GM19025 (cell line): ENCODE data around the gene FAM200B.

Source experiments
- ATAC-seq: cut with Tn5 transposase; IDR thresholded peaks from one replicate; pipeline ENCODE4 v1.9.1; 2021; ENCODE audit warnings: mild to moderate bottlenecking, low read depth, moderate library complexity; ENCODE audit not compliant: unreplicated experiment

Gene FAM200B

DNA sequence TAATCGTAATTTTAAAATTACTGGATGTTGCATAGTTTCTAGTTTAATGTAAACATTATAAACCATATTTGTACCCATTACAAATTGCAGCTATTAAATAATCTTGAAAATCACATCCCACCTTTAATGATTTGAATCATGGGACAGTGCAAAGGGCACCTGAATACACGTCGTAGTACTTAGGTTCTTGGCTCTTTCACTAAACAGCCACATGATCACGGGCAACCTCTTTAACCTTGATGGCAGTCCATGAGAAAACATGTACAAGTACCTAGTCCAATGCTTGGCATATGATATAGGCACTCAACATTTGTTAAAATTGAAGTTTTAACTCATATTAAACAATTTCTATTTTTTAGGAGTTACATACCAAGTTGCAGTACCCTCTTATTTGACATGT is 14.6 kb upstream of the FAM200B start:
- ATAC-seq = no peak

- ATAC-seq = no peak
Observed at GRCh38 chr4:15668566-15669435, 12.8 kb upstream of the FAM200B start.

- ATAC-seq = no peak
Observed at GRCh38 chr4:15670576-15670975, 11.1 kb upstream of the FAM200B start.

- ATAC-seq = no peak
Observed at GRCh38 chr4:15672101-15672500, 9.5 kb upstream of the FAM200B start.

DNA sequence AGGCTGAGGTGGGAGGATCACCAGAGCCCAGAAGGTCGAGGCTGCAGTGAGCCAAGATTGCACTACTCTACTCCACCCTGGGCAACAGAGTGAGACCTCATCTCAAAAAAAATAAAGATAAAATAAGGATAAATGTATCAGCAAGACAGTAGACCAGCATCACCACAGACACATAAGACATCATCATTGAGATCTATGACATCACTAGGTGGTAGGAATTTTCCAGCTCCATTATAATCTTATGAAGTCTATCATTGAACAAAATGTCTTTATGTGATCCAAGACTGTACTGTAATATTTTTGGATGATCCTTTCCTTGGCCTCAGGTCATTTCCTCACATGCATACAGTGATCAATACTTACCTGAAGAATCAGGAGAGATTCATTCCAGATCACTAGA is 8.3 kb upstream of the FAM200B start:
- ATAC-seq = no peak

DNA sequence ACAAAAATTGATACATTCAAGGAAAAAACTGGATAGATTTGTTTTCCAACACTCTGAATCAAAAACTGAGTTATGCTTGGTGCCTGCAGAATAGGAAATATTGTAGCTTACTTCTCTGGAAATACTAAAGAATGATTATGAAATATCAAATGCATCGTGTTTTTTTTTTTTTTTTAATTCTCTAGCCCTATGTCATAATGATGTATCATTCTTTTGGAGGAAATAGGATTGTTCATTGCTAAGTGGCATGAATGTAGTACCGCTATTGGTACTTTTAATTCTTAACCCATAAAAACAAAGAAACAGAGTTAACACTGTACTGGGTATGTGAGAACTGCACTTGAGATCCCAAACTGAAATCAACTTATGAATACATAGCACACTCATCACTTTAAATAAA is 7.6 kb upstream of the FAM200B start:
- no peak for ATAC-seq

DNA sequence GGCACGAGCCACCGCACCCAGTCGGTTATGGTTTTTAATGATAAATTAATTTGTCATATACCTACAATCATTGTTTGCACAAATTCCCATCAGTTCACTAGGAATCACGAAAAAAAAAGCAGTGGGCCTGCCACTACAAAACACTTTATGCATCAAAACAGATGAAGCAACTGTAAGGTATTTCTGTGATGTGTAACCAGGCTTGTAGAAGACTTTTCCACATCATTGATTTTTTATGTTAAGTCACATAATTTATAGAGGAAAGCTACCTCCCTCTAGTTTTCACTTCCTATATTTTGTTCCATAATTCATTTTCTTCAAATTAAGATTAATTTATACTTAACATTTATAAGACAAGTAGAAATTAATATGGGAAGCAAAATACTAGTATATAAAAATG is 6.7 kb upstream of the FAM200B start:
- no peak for ATAC-seq

DNA sequence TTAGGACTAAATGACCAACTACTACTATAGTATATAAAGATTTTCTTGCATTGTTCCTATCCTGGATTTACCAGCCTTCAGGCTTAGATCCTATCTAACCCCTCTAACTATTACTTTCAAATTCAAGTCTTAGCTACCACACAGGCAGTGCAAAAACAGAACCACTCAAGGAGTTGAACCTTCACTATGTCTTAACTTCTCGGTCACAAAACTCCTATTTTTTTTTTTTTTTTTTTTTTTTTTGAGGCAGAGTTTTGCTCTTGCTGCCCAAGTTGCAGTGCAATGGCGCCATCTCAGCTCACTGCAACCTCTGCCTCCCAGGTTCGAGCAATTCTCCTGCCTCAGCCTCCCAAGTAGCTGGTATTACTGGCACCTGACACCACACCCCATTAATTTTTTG is 6.3 kb upstream of the FAM200B start:
- no peak for ATAC-seq

- no peak for ATAC-seq
Observed at GRCh38 chr4:15676039-15676438, 5.6 kb upstream of the FAM200B start.

- ATAC-seq = no peak
Observed at GRCh38 chr4:15676899-15677298, 4.7 kb upstream of the FAM200B start.

GRCh38 chr4:15677507-15677988 is 4.1 kb upstream of the FAM200B start:
- ATAC-seq = no peak

DNA sequence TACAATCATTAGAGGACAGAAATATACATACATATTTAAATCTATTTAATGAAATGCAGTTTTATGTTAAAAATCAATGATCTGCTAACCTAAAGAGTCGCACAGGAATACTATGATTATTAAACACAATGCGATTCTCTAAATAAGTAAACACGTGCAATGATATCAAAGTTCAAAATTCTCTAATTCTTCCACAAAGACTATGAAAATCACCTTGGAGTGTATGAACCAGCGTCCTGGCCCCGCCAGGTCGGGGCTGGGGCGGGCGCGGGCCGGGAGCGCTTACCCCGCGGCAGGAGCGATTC is 608 bp upstream of the FAM200B start:
- ATAC-seq = no peak

DNA sequence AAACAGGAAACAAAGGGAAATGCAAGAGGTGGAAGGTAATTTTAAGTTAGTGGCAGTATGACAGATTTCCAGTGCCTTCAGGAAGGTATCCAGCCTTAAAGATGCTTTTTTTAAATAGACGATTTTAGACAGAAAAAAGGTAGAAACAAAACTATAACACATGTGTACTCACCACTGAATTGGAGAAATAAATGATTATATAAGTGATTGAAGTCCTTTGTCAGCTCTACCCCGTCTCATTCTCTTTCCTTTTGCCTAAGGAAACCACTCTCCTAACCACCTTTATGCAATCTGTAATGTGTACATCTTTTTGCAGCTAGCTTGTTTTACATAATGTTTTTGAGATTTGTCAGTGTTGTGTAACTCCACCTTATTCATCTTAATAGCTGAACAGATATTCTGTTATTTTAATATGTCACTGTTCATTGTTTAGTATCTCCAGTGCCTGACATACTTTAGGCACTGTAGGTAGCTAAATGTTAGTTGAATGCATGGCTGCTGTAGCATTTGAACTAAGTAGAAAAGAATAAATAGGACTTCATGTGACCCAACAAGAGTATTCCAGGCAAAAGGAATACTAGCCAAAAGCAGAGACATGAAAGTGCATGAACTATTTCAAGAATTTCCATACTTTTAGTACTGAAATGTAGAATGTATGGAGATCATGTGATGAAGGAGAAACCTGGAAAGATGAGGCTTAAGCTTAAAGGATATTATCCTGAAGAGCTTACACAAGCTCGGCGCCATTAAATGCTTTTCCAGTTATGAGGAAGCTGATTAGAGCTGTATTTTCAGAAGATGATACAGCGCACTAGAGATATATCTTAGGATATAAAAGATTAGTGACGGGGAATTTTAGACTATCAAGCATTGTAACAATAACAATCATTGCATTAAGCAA is 865 bp downstream of the FAM200B start:
- no peak for ATAC-seq

DNA sequence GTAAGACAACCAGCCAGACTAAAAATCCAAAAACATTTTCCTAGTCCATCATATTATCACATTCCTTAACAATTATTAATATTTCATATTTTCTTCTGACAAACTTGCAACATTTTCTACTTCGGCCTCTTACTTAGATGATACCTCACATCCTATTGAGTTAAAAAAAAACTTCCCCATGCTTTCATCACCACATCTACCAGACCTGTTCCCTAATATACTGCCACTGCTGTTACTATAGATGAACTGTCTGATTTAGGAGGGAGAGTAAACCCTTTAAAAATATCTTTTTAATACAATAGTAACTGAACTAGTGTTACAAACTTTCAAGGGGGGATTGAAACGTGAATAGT is 1.5 kb downstream of the FAM200B start:
- no peak for ATAC-seq

DNA sequence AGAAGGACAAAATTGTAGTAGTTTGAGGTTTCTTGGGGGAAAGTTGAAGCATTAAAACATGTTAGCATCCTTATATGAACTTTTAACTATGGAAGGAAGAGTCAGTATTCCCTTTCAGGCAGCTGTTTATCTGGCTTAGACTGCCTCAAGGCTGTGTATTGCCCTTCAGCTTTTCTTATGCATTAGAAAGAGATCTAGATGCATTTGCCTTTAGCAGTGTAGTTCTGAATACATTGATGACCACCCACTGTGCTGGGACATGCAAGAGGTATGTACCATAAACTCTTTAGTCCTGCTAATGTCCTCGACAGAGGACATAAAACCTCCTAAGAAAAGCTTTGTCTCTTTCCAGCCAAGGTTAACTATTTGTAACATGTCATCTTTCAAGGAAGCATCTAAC is 2.9 kb downstream of the FAM200B start:
- no peak for ATAC-seq

DNA sequence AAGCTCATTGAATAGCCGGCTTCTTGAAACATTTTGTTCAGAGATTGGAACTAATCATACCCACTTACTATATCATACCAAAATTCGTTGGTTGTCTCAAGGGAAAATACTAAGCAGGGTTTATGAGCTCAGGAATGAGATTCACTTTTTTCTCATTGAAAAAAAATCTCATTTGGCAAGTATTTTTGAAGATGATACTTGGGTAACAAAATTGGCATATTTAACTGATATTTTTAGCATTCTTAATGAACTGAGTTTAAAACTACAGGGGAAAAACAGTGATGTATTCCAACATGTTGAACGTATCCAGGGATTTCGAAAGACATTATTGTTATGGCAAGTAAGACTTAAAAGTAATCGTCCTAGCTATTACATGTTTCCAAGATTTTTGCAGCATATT is 6.4 kb downstream of the FAM200B start:
- no peak for ATAC-seq

DNA sequence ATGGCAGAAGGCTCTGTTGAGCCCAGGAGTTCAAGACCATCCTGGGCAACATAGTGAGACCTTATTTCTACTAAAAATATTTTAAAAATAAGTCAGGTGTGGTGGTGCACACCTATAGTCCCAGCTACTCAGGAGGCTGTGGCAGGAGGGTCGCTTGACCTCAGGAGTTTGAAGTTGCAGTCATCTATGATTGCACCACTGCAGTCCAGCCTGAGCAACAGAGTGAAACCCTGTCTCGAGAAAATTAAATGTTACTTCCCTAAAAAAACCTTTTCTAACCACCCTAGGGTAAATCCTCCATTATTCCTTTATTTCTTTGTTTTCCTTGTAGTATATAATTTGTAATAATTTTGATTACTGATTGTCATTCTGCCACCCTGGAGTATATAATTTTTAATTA is 7.9 kb downstream of the FAM200B start:
- ATAC-seq = no peak

DNA sequence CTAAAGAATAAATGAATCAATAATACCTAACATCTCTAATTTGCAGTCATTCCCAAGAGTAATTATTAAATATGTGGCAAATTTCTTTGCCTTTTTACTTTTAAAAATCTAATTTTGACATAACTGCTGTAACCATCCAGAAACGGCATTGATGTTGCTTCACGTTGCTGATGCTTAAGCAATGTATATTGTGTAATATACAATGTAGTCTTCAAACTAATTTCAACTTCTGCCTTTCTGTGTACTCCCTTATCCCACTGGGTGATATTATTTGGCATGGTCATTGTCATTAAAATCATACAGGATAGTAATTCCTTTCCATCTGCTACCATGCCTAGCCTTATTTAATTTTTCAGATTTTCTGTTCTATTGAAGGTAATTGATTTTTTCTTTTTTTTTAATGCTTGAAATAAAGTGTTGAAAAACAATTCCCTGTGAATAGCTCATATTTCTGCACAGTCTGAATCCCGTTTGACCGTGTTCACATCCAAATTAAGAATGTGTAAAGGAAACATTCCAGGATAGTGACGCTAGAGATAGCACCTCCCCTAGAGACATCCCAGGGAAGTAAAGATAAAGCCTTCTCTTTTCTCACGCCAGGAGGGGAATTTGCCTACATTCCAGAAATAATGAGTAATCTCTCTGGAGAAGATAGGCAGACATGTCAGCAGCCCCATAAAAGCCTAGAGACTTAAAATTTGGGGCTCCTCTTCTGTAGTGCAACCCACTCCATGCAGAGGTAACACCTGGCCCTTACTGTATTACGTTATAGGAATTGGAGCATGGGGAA is 8.6 kb downstream of the FAM200B start:
- ATAC-seq = no peak

- ATAC-seq = no peak
Observed at GRCh38 chr4:15691346-15692135, 9.9 kb downstream of the FAM200B start.

DNA sequence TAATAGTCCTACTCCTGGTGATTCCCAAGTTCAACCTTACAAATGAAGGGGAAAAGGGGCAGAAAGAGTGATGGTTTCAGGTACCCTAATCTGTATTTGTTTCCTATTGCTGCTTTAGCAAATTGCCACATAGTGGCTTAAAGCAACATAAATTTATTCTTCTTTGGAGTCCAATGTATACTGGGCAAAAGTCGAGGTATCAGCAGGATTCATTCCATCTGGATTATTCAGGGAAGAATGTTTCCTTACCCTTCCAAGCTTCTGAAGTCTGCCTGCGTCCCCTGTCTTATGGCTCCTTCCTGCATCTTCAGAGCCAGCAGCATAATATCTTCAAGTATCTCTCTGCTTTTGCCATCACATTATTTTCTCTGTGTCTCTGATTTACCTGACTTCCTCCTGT is 11.0 kb downstream of the FAM200B start:
- no peak for ATAC-seq
